Posterior vena cava (tissue), 2 donors: ENCODE measurements around the gene NSFL1C. TPM values are rescaled to one million over a fixed set of nuclear protein-coding genes. Genes with fewer than 3 reads are reported as not detected.

Experiments used
- DNase-seq: peaks from one replicate; pipeline ENCODE4 v3.0.0-alpha.2; 2020; ENCODE audit warnings: low spot score
- intact Hi-C, 2 donors: fragments of 100-400 bp; cut with DNase I; formaldehyde crosslinking; loops; one replicate each; pipeline versions ENCODE4 v1.14.1 to v1.14.2; 2022 to 2023
- total RNA-seq, 2 donors: library from RNA; stranded (reverse); fragmentation: NEBNext Ultra II Directional; extraction: Animal tissue kit (Norgen Biotek cat#: 25700); gene quantifications; one replicate each; pipeline ENCODE4 v1.2.1, GENCODE V29; 2021
- donor health status: DM: yes; HTN: yes; CAD: no.
- donor health status: DM: yes; HTN: yes; CAD: no.

Gene NSFL1C
- total RNA-seq, 2 donors from 2014 or later = 58.7 to 62.0 TPM

DNA sequence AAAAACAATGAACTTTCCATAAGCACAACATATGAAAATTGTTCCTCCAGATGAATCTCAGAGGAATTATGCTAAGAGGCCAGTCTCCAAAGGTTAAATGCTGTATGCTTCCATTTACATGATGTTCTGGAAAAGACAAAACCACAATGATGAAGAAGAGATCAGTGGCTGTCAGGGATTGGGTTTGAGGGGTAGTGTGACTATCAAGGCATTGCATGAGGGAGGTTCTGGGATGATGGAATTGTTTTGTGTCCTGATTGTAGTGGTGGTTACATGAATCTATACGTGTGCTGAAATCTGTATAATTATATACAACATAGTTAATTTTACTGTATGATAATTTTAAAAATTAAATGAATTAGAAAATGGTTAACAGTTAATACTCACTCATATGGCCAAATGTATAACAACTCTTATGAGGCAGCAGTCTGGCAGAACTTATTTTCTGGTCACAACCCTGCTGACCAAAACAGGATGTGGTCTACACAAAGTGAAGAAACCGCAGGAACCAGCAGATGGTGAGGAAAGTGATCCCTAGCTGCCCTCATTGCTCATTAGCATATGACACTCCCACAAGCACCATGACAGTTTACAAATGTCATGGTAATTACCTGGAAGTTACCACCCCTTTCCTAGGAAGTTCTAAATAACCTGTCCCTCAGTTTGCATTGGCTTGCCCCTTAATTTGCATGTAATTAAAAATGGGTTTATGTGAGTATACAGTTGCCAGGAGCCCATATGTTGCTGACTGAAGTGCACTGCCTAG lies 31.9 kb downstream of the NSFL1C start:
- intact Hi-C loops = no loop called here
- DNase-seq = no peak

DNA sequence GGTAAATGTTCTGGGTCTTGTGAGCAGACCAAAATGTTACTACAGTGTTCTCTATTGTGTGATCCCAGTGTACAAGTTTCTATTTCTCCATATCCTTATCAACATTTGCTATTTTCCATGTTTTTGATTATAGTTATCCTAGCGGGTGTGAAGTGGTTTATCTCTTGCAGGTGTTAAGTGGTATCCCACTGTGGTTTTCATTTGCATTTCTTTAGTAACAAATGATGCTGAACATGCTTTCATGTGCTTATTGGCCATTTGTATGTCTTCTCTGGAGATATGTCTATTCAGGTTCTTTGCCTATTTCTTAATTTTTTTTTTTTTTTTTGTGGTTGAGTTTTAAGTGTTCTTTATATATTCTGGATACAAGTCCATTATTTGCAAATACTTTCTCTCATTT lies 35.5 kb downstream of the NSFL1C start:
- no peak for DNase-seq
- intact Hi-C loops = no loop called here

DNA sequence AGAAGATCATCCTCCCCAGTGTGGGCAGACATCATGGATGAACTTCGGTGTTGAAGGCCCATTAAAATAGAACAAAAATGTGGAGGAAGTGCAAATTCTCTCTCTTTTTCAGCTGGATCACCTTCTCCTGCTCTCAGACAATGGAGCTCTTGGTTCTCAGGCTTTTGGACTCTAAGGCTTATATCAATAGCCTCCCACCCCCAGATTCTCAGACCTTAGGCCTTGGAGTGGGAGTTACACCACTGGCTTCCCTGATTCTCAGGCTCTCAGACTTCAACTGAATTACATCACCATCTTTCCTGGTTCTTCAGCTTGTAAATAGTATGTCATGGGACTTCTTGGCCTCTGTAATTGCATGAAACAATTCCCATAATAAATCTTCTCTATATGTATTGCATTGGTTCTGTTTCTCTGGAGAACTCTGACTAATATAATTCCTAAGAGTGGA lies 36.6 kb downstream of the NSFL1C start:
- DNase-seq = no peak
- intact Hi-C loops = no loop called here

DNA sequence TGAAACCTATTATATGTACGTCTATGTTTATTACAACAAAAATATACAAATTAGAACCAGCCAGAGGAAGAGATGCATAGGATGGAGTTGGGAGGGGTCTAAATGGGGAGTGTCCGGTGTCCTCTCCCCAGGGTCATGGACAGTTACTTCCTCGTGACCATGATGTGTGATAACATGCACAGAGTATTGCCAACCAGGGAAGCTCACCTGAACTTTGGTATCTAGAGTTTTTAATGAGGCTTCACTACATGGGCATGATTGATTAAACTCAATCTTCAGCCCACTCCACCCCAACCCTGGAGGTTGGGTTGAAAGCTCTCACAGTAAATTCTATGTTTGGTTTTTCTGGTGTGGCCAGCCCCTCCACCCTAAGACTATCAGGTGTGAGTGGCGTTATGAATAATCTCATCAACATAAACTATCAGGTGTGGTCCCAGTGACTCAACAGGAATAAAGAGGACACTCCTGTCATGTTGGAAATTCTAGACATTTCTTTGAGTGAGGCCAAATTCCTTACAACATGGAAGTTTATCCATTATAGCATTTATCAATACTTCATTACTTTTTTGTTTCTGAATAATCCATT lies 37.4 kb downstream of the NSFL1C start:
- DNase-seq = no peak
- intact Hi-C loops = no loop called here

DNA sequence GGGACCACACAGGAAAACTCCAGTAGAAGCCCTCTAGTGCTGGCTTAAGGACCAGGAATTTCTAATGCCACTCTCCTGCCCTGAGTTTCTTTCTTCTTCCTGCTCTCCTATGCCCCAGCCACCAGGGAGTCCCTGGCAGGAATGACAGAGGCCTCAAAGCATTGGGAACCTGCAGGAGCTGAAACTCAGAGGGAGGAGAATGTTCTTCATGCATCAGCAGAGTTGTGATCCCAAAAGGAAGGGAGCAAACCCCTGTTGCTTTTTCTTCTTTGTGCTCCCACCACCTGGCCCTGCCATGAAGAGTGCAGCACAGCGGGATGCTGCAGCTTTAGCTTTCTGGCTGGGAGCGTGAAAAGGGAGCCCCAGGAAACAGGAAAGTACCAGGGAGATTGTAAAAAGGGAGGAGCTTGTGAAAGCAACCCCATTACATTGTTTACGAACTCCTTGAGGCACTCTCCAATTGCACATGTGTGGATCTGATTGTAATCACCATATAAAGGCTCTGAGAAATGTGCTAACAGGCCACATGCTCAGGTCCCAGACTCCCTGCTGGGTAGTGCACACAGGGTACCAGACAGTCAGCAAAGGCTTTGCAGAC lies 39.1 kb downstream of the NSFL1C start:
- intact Hi-C loops = no loop called here
- DNase-seq = no peak

DNA sequence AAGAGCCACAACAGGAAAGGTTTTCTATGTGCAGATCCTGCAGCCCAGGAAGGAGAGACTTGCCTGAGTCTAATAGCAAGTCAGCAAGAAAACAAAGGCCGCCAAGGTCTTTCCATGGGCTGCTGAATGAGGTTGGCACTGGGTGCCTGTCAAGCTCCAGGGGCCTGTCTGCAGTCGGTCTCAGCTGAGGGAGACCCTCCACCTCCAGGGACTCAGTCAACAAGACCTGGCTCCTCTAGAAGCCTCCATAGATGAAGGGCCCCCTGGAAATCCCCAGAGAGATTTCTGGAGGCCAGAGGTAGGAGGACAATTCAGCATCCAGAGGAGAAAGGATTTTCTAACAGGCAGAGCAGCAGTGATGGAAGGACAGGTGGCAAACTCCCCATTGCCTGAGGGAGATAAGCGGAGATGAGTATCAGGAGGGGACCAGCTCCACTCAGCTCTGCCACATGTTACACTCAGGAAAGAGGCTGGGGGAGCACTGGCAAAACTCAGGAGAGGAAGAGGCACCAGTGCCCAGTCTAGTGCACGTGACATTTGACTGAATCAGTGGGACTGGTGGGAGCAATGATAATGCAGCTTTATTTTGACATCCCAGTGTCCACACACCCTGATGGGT lies 40.3 kb downstream of the NSFL1C start:
- intact Hi-C loops = no loop called here
- no peak for DNase-seq

DNA sequence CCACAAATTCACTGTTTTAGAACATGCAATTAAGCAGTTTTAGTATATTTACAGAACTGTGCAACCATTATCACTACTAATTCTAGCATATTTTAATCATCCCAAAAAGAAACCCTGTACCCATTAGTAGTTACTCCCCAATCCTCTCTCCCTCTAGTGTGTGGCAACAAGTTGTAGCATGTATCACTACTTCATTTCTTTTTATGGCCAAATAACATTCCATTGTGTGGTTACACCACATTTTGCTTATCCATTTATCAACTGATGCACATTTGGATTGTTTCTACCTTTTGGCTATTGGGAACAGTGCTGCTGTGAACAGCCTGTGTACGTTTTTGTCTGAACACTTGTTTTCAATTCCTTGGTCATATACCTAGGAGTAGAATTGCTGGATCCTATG lies 42.3 kb downstream of the NSFL1C start:
- intact Hi-C loops = no loop called here
- DNase-seq = no peak

DNA sequence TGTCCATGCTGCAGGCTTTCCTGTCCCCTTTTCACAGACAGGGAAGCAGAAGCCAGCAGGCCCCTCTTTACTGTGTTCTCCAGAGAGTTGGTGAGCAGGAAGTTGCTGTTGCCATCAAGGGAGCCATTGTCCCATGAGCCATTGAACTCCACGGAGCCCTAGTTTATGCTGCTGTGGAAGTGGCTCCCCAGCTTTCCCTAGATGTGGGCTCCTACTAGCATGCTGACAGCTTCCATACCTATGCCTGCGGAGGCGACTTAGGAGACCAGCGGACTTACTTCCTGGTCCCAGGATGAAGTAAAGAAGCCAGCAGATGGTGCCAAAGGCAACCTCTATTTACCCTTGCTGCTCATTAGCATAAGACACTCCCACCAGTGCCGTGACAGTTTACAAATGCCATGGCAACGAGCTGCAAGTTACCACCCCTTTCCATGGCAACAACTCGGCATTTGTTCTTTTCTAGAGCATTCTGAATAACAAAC lies 43.0 kb downstream of the NSFL1C start:
- DNase-seq = no peak
- intact Hi-C loops = no loop called here

DNA sequence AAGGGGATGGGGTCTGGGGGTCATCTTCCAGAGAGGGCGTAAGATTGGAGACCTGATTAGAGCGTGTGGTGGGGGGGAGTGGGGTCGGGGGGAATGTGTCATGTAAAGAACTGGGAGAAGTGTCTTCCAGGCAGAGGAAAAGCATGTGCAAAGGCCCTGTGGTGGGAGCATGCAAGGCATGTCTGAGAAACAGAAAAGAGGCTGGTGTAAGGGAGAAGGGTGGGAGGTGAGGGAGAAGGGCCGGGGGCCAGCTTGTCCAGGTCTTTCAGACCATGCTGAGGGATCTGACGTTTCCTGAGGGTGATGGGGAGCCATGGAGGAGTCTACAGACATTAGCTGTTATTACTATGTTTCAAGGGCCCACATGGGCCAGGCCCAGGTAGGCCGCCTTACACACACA lies 43.4 kb downstream of the NSFL1C start:
- intact Hi-C loops = no loop called here
- DNase-seq = no peak

DNA sequence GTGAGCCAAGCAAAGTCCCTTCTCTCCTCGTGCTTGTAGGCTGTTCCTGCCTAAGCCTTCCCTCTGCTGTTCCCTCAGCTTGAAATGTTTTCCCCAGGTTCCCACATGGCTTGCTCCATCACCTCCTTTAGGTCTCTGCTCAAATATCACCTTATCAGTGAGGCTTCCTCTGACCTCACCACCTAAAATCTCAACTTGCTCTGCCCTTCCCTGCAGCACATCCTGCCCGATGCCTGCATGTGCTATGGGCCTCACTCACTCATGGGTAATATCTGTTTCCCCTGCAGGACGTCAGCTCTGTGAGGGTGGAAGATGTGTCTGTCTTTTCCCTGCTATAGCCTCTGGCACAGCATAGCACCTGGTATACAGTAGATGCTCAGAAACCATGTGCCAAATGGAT lies 43.9 kb downstream of the NSFL1C start:
- DNase-seq = no peak

DNA sequence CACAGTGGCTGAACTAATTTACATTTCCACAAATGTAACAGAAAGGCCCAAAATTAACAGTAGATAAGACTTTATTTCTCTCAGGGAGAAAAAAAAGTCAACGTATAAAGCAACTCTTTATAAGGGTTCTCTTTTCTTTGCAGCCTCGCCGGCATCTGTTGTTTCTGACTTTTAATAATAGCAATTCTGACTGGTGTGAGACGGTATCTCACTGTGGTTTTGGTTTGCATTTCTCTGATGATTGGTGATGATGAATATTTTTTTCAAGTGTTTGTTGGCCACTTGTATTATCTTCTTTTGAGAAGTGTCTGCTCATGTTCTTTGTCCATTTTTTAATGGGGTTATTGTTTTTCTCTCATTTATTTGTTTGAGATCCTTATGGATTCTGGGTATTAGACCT lies 46.6 kb downstream of the NSFL1C start:
- no peak for DNase-seq
- intact Hi-C loops = no loop called here

More for the DNA sequence above, 43.9 kb downstream of the NSFL1C start:
- intact Hi-C loops = no loop called here

DNA sequence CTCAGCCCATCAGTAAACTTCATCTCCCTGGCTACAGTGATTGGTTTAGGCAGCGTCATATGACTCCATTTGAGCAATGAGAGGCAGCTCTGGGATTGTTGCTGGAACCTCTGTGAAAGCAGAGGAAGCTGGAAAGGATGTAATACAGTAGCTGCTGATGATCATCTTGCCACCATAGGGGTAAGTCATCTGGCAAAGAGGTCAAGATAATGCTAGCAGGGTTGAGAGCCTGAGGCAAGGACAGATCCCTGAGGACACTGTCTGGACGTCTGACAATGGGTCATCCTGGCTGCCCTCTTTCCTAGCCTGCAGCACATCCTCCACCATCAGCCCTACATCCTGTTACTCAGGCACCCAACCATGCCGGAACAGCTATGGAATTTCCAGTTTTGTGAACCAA lies 48.3 kb downstream of the NSFL1C start:
- no peak for DNase-seq
- intact Hi-C loops = no loop called here

DNA sequence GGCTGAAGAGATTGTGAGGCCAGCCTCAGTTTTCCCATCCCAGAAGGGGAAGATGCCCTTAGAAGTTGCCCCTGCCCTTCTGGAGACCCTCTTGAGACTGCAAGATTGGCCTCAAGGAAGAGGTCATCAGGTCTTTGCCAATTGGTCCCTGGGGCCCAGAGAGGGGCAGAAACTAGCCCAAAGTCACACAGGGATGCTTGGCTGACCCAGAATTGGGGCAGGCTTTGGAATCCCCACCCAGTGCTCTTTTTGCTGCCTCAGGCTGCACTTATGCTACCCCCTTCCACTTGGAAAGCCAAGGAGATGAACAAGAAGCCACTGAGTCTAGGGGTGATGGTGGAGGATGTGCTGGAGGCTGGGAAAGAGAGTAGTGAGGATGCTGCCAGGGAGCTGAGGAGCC lies 48.9 kb downstream of the NSFL1C start:
- intact Hi-C loops = no loop called here
- DNase-seq = no peak

DNA sequence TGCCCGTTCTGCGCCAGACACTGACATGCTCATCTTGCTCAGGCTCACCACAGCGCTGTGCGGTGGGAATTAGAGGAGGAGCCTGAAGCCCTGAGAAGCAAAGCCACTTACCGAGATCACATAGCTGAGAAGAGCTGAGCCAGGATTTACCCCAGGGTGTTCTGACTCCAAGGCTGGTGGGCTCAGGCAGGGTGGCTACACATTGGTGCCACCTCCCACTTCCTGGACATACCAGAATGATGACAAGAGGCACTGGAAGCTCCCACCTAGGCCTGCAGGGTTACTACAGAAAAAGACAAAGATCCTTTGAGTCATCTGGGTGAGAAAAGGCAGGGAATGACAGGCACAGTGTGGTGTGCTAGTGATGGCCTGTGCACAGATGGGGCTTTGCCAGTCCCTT lies 49.4 kb downstream of the NSFL1C start:
- DNase-seq = no peak
- intact Hi-C loops = no loop called here

DNA sequence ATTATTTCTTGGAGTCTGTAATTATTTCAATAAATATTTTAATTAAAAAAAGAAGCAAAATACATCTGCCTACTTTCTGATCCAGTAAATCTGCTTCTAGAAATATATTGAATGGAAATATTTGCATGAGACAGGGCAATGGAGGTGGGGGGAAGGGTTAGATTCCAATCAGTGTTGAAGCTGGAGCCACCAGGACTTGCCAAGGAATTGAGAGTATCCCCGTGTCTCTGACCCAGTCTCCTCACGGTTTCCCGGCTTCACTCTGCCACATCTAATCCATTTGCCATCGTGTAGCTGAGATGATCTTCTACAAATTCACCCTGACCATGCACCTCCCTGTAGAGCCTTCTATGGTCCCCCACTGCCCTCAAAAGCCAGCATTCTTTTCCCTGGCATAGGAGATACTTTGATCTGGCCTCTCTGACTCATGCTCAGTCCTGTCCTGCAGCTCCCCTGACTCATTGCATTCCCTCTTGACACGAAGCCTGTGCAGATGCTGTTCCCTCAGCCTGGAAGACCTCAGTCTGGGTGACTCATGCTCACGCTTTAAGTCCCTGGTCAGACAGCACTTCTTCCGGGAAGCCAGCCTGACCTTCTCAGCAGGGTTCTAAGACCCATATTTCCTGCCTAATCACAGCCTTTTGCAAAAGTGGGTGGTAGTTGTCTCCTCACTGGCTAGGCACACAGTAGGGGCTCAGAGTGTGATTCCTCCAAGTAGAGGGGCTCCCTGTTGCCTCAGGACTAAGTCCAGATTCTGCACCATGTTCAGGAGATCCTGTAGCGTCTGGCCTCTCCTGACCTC lies 50.8 kb downstream of the NSFL1C start:
- intact Hi-C loops = no loop called here
- no peak for DNase-seq

DNA sequence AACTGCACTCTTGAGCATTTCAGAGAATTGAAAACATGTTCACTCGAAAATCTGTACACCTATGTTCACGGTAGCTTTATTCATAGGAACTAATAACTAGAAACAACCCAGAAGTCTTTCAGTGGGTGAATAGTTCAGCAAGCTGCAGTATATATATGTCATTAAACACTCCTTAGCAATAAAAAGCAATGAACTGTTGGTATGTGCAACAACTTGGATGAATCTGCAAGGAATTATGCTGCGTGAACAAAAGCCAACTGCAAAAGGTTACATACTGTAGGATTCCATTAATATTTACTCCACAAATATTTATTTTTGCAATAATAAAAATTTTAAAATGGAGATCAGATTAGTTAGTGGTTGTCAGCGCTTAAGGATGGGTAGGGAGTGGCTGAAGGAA lies 51.7 kb downstream of the NSFL1C start:
- no peak for DNase-seq
- intact Hi-C loops = no loop called here

DNA sequence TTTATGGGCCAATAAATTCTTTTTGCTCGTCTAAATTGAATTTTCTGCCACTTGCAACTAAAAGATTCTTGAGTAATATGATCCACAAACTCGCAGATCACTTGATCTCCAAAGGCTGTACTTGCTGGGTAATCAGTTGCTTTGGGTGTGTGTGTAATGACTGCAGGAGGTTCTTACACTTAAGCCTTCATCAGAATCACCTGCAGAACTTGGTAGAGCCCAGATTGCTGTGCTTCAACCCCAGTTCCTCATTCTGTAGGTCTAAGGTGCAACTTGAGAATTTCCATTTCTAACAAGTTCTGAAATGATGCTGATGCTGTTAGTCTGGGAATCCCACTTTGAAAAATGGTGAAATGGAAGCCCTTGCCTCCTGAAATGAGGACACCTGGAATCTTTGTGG lies 60.8 kb downstream of the NSFL1C start:
- DNase-seq = no peak
- intact Hi-C loops = loop anchor here in 1 of 2 donors (5.0 kb wide), 1 partner anchor 1248 kb away; the partner anchor contains the start of gene DEFB127

DNA sequence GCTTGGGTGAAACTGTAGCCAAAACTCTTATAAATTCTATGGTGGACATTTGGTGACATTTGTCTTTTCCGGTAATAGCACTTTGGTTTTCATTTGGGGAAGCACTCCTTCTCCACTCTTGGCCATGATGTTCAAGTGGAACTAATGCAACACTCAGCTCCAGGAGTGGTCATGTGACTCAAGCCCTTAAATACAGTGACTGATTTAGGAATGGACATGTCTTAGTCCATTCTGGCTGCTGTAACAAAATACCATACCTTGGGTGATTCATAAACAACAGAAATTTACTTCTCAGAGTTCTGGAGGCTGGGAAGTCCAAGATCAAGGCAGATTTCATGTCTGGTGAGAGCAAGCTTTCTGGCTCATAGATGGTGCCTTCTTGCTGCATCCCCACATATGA lies 63.0 kb downstream of the NSFL1C start:
- no peak for DNase-seq
- intact Hi-C loops = no loop called here

DNA sequence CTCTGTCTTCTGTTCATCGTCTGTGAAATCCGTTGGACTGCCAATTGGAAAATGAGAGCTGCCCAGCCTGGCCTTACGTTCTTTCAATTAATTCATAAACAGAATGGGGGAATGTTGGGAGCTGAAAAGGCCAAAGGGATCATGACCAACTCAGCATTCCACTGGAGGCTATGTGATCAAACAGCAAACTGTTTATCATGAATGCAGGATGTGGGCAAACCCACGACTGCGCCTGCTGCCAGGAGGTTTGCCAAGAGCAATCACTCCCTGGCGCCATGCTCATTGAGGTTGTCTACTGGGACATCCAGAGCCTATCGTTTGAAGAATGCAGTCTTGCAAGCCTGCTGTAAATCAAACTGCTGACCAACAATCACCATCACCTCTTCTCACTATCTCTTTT lies 64.5 kb downstream of the NSFL1C start:
- DNase-seq = no peak

More for the DNA sequence above, 64.5 kb downstream of the NSFL1C start:
- intact Hi-C loops = no loop called here
